Trophoblast cell (in vitro differentiated cells and primary cell): ENCODE data around the gene DNTT.
A peak's percentile ranks its signal among the peaks of the same experiment; 100 is the strongest.

ENCODE experiments used
- DNase-seq, 2 donors: peaks; one replicate each; pipeline ENCODE4 v3.0.0-alpha.2; 2016
- H2AFZ ChIP-seq: 2 replicates; pipeline ENCODE4 v1.6.1; 2013; ENCODE audit warnings: low read length, moderate library complexity, mild to moderate bottlenecking; ENCODE audit not compliant: insufficient read depth, poor library complexity
- H2AK5ac ChIP-seq: 2 replicates; pipeline ENCODE4 v1.6.1; 2013; ENCODE audit warnings: mild to moderate bottlenecking, low read length
- H2BK120ac ChIP-seq: 2 replicates; pipeline ENCODE4 v1.6.1; 2013; ENCODE audit warnings: low read length, mild to moderate bottlenecking, moderate library complexity; ENCODE audit not compliant: insufficient read depth, poor library complexity
- H2BK12ac ChIP-seq: 2 replicates; pipeline ENCODE4 v1.6.1; 2013; ENCODE audit warnings: mild to moderate bottlenecking, low read length, moderate library complexity
- H2BK5ac ChIP-seq: 2 replicates; pipeline ENCODE4 v1.6.1; 2013; ENCODE audit warnings: low read length, low read depth, moderate library complexity, mild to moderate bottlenecking; ENCODE audit not compliant: poor library complexity
- H3K14ac ChIP-seq: 2 replicates; pipeline ENCODE4 v1.6.1; 2013; ENCODE audit warnings: mild to moderate bottlenecking, low read length
- H3K18ac ChIP-seq: 2 replicates; pipeline ENCODE4 v1.6.1; 2013; ENCODE audit warnings: mild to moderate bottlenecking, low read length
- H3K23ac ChIP-seq: 2 replicates; pipeline ENCODE4 v1.6.1; 2013; ENCODE audit warnings: low read length
- H3K27ac ChIP-seq: 2 replicates; pipeline ENCODE4 v1.5.1; 2013; ENCODE audit warnings: low read depth, mild to moderate bottlenecking, inconsistent platforms, low read length, moderate library complexity
- H3K27me3 ChIP-seq: 2 replicates; pipeline ENCODE4 v1.6.1; 2013; ENCODE audit warnings: inconsistent platforms, mild to moderate bottlenecking, low read length, moderate library complexity; ENCODE audit not compliant: insufficient read depth
- H3K36me3 ChIP-seq, 2 experiments: 1 replicate in 1 of 2; 2 replicates in 1 of 2; pipeline ENCODE4 v1.6.1; 2013; ENCODE audit warnings: low read length in 2 of 2, mild to moderate bottlenecking in 2 of 2, moderate library complexity in 1 of 2; ENCODE audit not compliant: insufficient read depth in 2 of 2, control insufficient read depth in 1 of 2
- H3K4ac ChIP-seq: 2 replicates; pipeline ENCODE4 v1.6.1; 2013; ENCODE audit warnings: low read depth, mild to moderate bottlenecking, low read length, moderate library complexity
- H3K4me1 ChIP-seq, 2 experiments: 1 replicate in 1 of 2; 2 replicates in 1 of 2; pipeline ENCODE4 v1.6.1; 2013; ENCODE audit warnings: low read length in 2 of 2, mild to moderate bottlenecking in 2 of 2, moderate library complexity in 1 of 2; ENCODE audit not compliant: insufficient read depth in 2 of 2, control insufficient read depth in 1 of 2
- H3K4me2 ChIP-seq: 2 replicates; pipeline ENCODE4 v1.6.1; 2013; ENCODE audit warnings: inconsistent platforms, mild to moderate bottlenecking, low read length, moderate library complexity
- H3K4me3 ChIP-seq: 2 replicates; pipeline ENCODE4 v1.5.1; 2013; ENCODE audit warnings: mild to moderate bottlenecking, low read depth, low read length, inconsistent platforms
- H3K79me1 ChIP-seq: one replicate; pipeline ENCODE4 v1.6.1; 2013; ENCODE audit warnings: low read length
- H3K79me2 ChIP-seq: 2 replicates; pipeline ENCODE4 v1.6.1; 2013; ENCODE audit warnings: low read length, mild to moderate bottlenecking; ENCODE audit not compliant: control insufficient read depth, insufficient read depth, poor library complexity
- H3K9ac ChIP-seq: 2 replicates; pipeline ENCODE4 v1.6.1; 2013; ENCODE audit warnings: mild to moderate bottlenecking, low read length
- H3K9me3 ChIP-seq: 2 replicates; pipeline ENCODE4 v1.6.1; 2013; ENCODE audit warnings: low read depth, mild to moderate bottlenecking, control low read depth, inconsistent platforms, low read length; ENCODE audit not compliant: insufficient read depth
- H4K12ac ChIP-seq: 2 replicates; pipeline ENCODE4 v1.6.1; 2013; ENCODE audit warnings: low read depth, mild to moderate bottlenecking, low read length, moderate library complexity
- H4K8ac ChIP-seq: 2 replicates; pipeline ENCODE4 v1.6.1; 2013; ENCODE audit warnings: low read depth, mild to moderate bottlenecking, low read length, moderate library complexity
- H4K91ac ChIP-seq: one replicate; pipeline ENCODE4 v1.6.1; 2013; ENCODE audit warnings: low read depth, mild to moderate bottlenecking, low read length, moderate library complexity
- WGBS: extraction: QIAGEN DNeasy Blood & Tissue Kit; methylation state at CpG from one replicate; pipeline ENCODE4 v1.1.7; 2013; ENCODE audit warnings: missing lambda C conversion rate; ENCODE audit not compliant: insufficient read length, insufficient coverage; ENCODE audit errors: extremely low coverage; 5-methylcytosine and 5-hydroxymethylcytosine counted together

Gene DNTT

DNA sequence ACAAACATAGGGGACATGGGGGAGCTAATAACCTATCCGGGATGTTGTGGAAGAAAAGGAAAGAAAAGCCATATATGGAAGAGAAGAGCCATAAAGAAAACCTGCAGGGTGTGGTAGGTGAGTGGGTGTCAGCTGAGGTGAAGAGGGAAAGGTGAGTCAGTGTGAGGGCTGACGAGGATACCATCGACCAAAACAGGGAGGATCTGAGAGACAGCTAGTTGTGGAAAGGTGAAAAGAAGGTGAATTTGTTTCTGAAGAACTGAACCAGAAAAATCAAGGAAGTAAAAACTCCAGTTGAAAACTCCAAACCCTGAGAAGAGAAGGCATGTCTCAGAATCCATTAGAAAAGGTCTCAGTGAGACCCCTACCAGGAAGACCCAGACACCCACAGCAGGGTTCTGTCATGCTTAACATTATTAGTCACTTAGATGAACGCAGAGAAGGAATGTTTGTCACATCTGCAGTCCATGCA lies 37.0 kb upstream of the DNTT start:
- Histone ChIP-seq H3K4me1 (peaks cover 0 to 5% of the 10 kb centered on the region in 2 experiments), H3K4me2 (no peak overlapping the region), H3K18ac (no peak overlapping the region), H4K12ac (no peak overlapping the region), H3K36me3 (no peaks in the 10 kb centered on the region), H3K79me2 (no peaks in the 10 kb centered on the region), H2BK5ac (no peak overlapping the region), H4K91ac (no peak overlapping the region), H2AFZ (no peak overlapping the region), H3K9ac (no peak overlapping the region), H2AK5ac (no peak overlapping the region), H3K27ac (no peak overlapping the region), H3K4ac (no peak overlapping the region), H3K79me1 (no peaks in the 10 kb centered on the region), H3K23ac (no peak overlapping the region), H3K4me3 (no peak overlapping the region), H4K8ac (no peak overlapping the region), H2BK120ac (no peak overlapping the region), H3K27me3 (no peaks in the 10 kb centered on the region), H2BK12ac (no peak overlapping the region), H3K14ac (no peak overlapping the region), H3K9me3 (no peaks in the 10 kb centered on the region)
- no CpG with 5 or more reads among the region's 4 CpGs for WGBS
- DNase-seq = peak in 1 of 2 donors; percentile 66

DNA sequence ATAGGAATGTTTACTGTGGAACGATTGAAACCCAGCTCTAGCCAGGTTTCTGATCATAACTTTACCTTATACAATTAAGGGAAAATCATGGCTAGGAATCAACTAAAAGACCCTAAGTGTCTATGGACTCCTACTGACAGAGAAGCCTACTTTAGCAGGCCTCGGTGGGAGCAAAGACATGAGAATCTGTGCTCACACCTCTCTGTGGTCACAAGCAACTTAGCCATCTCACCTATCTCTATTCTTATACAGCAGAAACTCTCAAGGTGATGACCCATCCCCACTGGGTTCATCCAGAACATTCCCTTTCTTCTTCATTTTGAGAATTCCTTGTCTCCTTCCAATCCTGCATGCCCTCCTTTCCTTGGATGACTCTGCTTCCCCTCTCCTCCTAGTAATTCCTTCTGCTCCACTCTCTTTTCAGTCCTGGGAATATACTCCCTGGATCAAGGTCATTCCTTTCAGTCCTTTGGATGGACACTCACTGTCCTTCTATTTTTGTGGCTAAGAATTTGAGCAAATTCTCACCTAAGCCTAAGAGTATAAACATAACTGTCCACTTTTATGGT lies 35.8 kb upstream of the DNTT start:
- Histone ChIP-seq H3K4me2 (no peak overlapping the region), H2AK5ac (no peak overlapping the region), H2BK5ac (no peak overlapping the region), H2AFZ (no peak overlapping the region), H3K23ac (no peak overlapping the region), H3K4me1 (peaks cover 3 to 5% of the 10 kb centered on the region in 2 experiments), H2BK120ac (no peak overlapping the region), H4K12ac (no peak overlapping the region), H3K4ac (no peak overlapping the region), H3K27ac (no peak overlapping the region), H3K18ac (no peak overlapping the region), H3K9me3 (no peaks in the 10 kb centered on the region), H3K4me3 (no peak overlapping the region), H3K14ac (no peak overlapping the region), H3K79me1 (no peaks in the 10 kb centered on the region), H3K79me2 (no peaks in the 10 kb centered on the region), H3K27me3 (no peaks in the 10 kb centered on the region), H4K91ac (no peak overlapping the region), H3K9ac (no peak overlapping the region), H3K36me3 (no peaks in the 10 kb centered on the region), H4K8ac (no peak overlapping the region), H2BK12ac (no peak overlapping the region)
- WGBS = no CpG with 5 or more reads among the region's 2 CpGs
- DNase-seq = no peak

DNA sequence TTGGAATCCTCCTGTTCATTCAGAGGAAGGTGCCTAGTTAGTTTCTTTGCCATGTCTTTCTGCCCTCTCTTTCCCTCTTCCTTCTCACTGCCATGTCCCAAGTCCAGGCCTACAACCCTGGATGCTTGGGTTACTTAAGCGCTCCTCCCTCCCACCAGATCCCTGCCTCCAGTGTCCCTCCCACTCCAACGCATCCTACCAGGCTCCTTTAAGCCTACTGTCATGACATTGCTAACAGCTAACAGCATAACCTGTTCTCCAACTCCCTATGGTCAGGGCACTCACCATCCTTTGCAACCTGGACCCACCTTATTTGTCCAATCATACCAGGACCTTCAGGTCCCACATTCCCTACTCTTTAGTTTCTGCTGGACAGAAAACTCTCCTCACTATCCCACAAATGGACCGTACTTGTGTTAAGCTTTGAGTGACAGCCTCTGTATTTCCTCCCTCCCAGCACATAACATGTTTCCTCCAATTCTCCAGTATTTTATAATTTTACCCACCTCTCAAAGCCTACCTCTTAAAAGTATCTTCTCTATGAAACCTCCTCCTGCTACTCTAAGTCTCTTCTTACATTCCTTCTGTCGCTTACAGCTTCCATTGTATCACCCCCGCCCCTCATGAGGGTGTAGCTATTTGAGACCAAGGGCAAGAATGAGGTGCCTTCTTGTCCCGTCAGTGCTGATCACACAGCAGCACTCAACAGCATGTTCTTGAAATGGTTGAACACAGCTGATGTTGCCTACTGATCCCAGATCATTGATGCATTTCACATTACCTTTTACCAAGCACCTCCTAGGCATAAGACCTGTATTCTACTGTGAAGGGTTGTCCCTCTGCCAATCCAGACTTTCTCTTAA lies 34.6 kb upstream of the DNTT start:
- no peaks in the 10 kb centered on the region for H3K79me1 ChIP-seq
- no CpG with 5 or more reads among the region's 6 CpGs for WGBS
- peak in 1 of 2 donors; percentile 60 for DNase-seq
- no peaks in the 10 kb centered on the region for H3K79me2 ChIP-seq
- no peak overlapping the region for H3K4me3 ChIP-seq
- H3K14ac ChIP-seq = no peak overlapping the region
- no peak overlapping the region for H3K4me2 ChIP-seq
- H3K18ac ChIP-seq = no peak overlapping the region
- H3K36me3 ChIP-seq = no peaks in the 10 kb centered on the region
- no peak overlapping the region for H2BK120ac ChIP-seq
- H3K9ac ChIP-seq = no peak overlapping the region
- no peak overlapping the region for H4K12ac ChIP-seq
- H3K4me1 ChIP-seq = peaks cover 3% of the 10 kb centered on the region in 2 experiments
- no peak overlapping the region for H2BK5ac ChIP-seq
- no peak overlapping the region for H3K27ac ChIP-seq
- H4K8ac ChIP-seq = no peak overlapping the region
- no peak overlapping the region for H4K91ac ChIP-seq
- no peak overlapping the region for H2AFZ ChIP-seq
- H2BK12ac ChIP-seq = no peak overlapping the region
- H3K9me3 ChIP-seq = no peaks in the 10 kb centered on the region
- H3K4ac ChIP-seq = no peak overlapping the region
- no peak overlapping the region for H3K23ac ChIP-seq
- no peaks in the 10 kb centered on the region for H3K27me3 ChIP-seq
- H2AK5ac ChIP-seq = no peak overlapping the region

- H4K8ac ChIP-seq = no peak overlapping the region
- no CpG with 5 or more reads among the region's 2 CpGs for WGBS
- no peak overlapping the region for H2BK12ac ChIP-seq
- H3K27ac ChIP-seq = no peak overlapping the region
- H3K9me3 ChIP-seq = no peaks in the 10 kb centered on the region
- no peak overlapping the region for H3K4me3 ChIP-seq
- no peak overlapping the region for H3K23ac ChIP-seq
- no peak overlapping the region for H4K91ac ChIP-seq
- H2AFZ ChIP-seq = no peak overlapping the region
- H4K12ac ChIP-seq = no peak overlapping the region
- no peak overlapping the region for H3K4me2 ChIP-seq
- peak in 1 of 2 donors; percentile 26 for DNase-seq
- H2BK5ac ChIP-seq = no peak overlapping the region
- no peaks in the 10 kb centered on the region for H3K79me2 ChIP-seq
- H3K79me1 ChIP-seq = no peaks in the 10 kb centered on the region
- peaks cover 3% of the 10 kb centered on the region in 2 experiments for H3K4me1 ChIP-seq
- H3K27me3 ChIP-seq = no peaks in the 10 kb centered on the region
- H3K36me3 ChIP-seq = no peaks in the 10 kb centered on the region
- H2BK120ac ChIP-seq = no peak overlapping the region
- no peak overlapping the region for H3K9ac ChIP-seq
- no peak overlapping the region for H3K18ac ChIP-seq
- H2AK5ac ChIP-seq = no peak overlapping the region
- H3K4ac ChIP-seq = no peak overlapping the region
- no peak overlapping the region for H3K14ac ChIP-seq
Observed at GRCh38 chr10:96270571-96270970, 33.7 kb upstream of the DNTT start.
